Prostate gland (tissue), 2 donors: Measurements from ENCODE around the gene ACYP1. TPM values are rescaled to one million over a fixed set of nuclear protein-coding genes. Genes with fewer than 3 reads are reported as not detected.

Source experiments
- DNase-seq: peaks from one replicate; pipeline ENCODE4 v3.0.0-alpha.2; 2019; ENCODE audit warnings: low spot score
- H3K27ac ChIP-seq, 2 donors: fragments of 200-600 bp; sonication (generic); 2 replicates each; pipeline ENCODE4 v1.5.1; 2017 to 2019
- H3K27me3 ChIP-seq: fragments of 200-600 bp; sonication (generic); replicated peaks from 2 replicates; pipeline ENCODE4 v1.5.1; 2019; ENCODE audit not compliant: insufficient read depth
- H3K36me3 ChIP-seq, 2 donors: fragments of 200-600 bp; sonication (generic); 1 replicate in 1 of 2; 2 replicates in 1 of 2; pipeline versions ENCODE4 v1.5.1 to v1.8.1; 2017 to 2019
- H3K4me1 ChIP-seq: fragments of 200-600 bp; sonication (generic); replicated peaks from 2 replicates; pipeline ENCODE4 v1.5.1; 2019
- H3K4me3 ChIP-seq, 2 donors: fragments of 200-600 bp; sonication (generic); 2 replicates each; pipeline ENCODE4 v1.5.1; 2017 to 2019
- H3K9me3 ChIP-seq: fragments of 200-600 bp; sonication (generic); 2 replicates; pipeline ENCODE4 v1.5.1; 2017
- POLR2A ChIP-seq: fragments of 450-650 bp; IDR thresholded peaks from one replicate; pipeline ENCODE4 v1.6.1; 2016; ENCODE audit warnings: antibody characterized with exemption, mild to moderate bottlenecking
- POLR2AphosphoS5 ChIP-seq: sonication (generic); formaldehyde crosslinking; IDR thresholded peaks from one replicate; pipeline ENCODE4 v1.6.1; 2017; ENCODE audit warnings: antibody characterized with exemption
- WGBS: methylation state at CpG from one replicate; pipeline ENCODE4 v1.1.5; 2018; 5-methylcytosine and 5-hydroxymethylcytosine counted together
- intact Hi-C: fragments of 100-400 bp; cut with DNase I; formaldehyde crosslinking; loops from one replicate; pipeline ENCODE4 v1.14.2; 2022
- total RNA-seq, 2 donors: library from RNA; depleted of rRNA; stranded (reverse); fragments of >200 nt; gene quantifications; one replicate each; pipeline ENCODE4 v1.1.0, GENCODE V29; 2016
- TF ChIP-seq, protein P1 (sequence below), 4 experiments: fragments of 200-600 bp in 2 of 4; fragments of 450-650 bp in 2 of 4; sonication (generic) in 2 of 4; IDR thresholded peaks; 1 replicate in 3 of 4; 2 replicates in 1 of 4; pipeline ENCODE4 v1.5.1; 2016 to 2019; ENCODE audit warnings: antibody characterized with exemption in 4 of 4, mild to moderate bottlenecking in 2 of 4, moderate library complexity in 2 of 4

Gene ACYP1
- total RNA-seq, 2 donors from 2014 or later = 11.2 to 14.3 TPM

DNA sequence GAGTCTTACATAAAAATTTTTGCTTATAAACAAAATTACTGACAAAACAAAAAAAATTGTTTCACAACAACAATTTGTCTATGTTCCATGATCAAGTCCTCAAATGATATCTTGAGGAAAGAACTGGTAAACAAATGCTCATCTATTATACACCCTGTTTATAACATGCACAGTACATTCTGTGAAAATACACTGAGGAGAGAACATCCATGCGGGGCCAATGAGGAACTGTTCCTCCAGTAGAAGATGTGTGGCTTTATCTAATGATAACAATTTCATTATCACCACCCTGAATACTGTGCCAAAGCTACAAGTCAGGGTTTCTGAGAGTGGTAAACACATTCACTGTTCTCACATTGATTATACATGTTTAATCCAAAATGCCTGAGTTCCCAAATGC is 23.3 kb downstream of the ACYP1 start:
- no peaks in the 10 kb centered on the region for H3K36me3 ChIP-seq
- no peak for DNase-seq
- no peak overlapping the region for H3K27ac ChIP-seq
- WGBS = 41% methylated on average over 1 of the region's 1 CpG
- H3K4me1 ChIP-seq = no peaks in the 10 kb centered on the region
- H3K27me3 ChIP-seq = no peaks in the 10 kb centered on the region
- intact Hi-C loops = no loop called here
- H3K9me3 ChIP-seq = no peaks in the 10 kb centered on the region
- no peak overlapping the region for H3K4me3 ChIP-seq
- TF ChIP-seq POLR2A (no peak), POLR2AphosphoS5 (no peak)
- TF ChIP-seq, protein P1, sequence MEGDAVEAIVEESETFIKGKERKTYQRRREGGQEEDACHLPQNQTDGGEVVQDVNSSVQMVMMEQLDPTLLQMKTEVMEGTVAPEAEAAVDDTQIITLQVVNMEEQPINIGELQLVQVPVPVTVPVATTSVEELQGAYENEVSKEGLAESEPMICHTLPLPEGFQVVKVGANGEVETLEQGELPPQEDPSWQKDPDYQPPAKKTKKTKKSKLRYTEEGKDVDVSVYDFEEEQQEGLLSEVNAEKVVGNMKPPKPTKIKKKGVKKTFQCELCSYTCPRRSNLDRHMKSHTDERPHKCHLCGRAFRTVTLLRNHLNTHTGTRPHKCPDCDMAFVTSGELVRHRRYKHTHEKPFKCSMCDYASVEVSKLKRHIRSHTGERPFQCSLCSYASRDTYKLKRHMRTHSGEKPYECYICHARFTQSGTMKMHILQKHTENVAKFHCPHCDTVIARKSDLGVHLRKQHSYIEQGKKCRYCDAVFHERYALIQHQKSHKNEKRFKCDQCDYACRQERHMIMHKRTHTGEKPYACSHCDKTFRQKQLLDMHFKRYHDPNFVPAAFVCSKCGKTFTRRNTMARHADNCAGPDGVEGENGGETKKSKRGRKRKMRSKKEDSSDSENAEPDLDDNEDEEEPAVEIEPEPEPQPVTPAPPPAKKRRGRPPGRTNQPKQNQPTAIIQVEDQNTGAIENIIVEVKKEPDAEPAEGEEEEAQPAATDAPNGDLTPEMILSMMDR (IDR thresholded peaks at IDR 0.05) = no peak

DNA sequence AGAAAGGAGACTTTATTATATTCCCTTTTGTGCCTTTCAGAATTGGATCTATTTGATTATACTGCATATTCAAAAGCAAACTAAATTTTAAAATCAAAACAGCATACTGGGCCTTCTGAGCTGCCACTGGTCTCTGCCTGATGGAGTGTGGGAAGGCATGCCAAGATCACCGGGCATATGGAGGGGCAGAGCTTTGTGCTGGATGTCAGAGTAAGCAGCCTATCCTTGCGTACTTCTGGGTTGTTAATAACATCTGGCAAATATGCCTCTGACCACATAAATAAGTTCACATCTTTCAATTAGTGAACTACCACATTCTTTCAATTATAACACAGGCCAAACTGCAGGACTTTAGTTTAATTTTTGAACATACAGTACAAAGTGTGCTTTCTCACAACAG is 30.9 kb downstream of the ACYP1 start:
- TF ChIP-seq POLR2A = no peak
- TF ChIP-seq, protein P1 (IDR thresholded peaks at IDR 0.05) = no peak
- TF ChIP-seq POLR2AphosphoS5 = no peak
- H3K27ac ChIP-seq = no peak overlapping the region
- intact Hi-C loops = no loop called here
- no peaks in the 10 kb centered on the region for H3K36me3 ChIP-seq
- H3K9me3 ChIP-seq = no peaks in the 10 kb centered on the region
- H3K4me3 ChIP-seq = no peak overlapping the region
- DNase-seq = no peak
- no peaks in the 10 kb centered on the region for H3K27me3 ChIP-seq
- no peaks in the 10 kb centered on the region for H3K4me1 ChIP-seq
- 89% methylated on average over 2 of the region's 2 CpGs for WGBS

DNA sequence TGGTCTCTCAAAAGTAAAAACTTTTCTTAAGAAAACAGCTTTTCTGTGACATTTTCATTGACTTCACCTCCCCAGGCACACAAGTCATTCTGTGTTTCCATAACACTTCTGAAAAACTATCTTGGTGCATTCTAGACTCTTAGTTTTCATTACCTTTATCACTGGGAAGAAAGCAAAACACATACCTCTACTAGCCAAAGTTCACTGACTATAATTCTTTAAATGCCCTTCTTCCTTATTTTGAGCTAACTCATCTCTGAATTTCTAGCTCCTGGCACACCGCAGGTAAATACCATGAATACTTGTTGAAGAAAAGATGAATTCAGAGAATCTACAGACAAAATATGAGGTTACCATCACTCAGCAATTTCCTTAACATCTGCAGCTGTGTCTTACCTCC is 33.7 kb downstream of the ACYP1 start:
- no peaks in the 10 kb centered on the region for H3K36me3 ChIP-seq
- WGBS = 0% methylated on average over 1 of the region's 1 CpG
- H3K4me1 ChIP-seq = no peaks in the 10 kb centered on the region
- H3K9me3 ChIP-seq = no peaks in the 10 kb centered on the region
- intact Hi-C loops = no loop called here
- no peak for TF ChIP-seq POLR2AphosphoS5
- TF ChIP-seq POLR2A = no peak
- H3K27ac ChIP-seq = no peak overlapping the region
- no peaks in the 10 kb centered on the region for H3K27me3 ChIP-seq
- no peak overlapping the region for H3K4me3 ChIP-seq
- no peak for DNase-seq

DNA sequence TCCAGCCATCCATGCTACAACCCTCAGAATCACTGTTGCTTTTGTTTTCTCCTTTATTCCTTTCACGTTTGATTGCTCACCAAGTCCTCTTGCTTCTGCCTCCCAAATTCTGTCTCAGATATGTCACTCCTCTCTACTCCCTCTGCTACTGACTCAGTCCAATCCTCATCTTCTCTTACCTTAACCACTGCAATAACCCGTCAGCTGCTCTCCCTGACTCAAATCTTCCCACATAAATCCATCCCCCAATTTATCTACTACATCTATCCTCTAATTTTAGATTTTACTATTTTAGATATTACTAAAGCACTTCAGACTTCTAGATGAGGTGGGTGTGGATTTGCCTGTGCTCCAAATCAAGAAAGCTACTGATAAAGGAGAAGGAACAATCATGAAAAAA is 37.9 kb downstream of the ACYP1 start:
- Histone ChIP-seq H3K27ac (no peak overlapping the region), H3K36me3 (peaks cover 0 to 2% of the 10 kb centered on the region in 2 donors), H3K9me3 (no peaks in the 10 kb centered on the region), H3K4me3 (no peak overlapping the region), H3K27me3 (no peaks in the 10 kb centered on the region), H3K4me1 (no peaks in the 10 kb centered on the region)
- 94% methylated on average over 2 of the region's 2 CpGs for WGBS
- no peak for DNase-seq
- TF ChIP-seq POLR2AphosphoS5 (no peak), POLR2A (no peak)
- TF ChIP-seq, protein P1 (IDR thresholded peaks at IDR 0.05) = no peak
- intact Hi-C loops = no loop called here

DNA sequence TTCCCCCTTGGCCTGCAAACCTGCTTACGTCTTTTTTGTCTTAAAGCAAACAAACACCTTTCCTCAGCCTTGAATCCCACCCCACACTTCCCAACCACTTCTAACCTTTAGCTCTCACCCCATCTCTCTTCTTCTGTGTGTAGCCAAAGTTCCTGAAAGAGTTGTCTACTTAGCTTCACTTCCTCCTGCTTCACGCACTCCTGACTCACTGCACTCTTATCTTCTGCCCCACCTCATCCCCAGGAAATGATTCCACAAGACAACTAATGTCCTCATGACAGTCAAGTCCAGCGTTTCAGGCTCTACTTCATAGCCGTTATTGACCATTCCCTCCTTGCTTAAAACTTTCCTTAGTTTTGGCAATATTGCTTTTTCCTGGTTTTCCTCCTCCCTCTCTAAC is 38.7 kb downstream of the ACYP1 start:
- 72% methylated on average over 4 of the region's 4 CpGs for WGBS
- H3K27ac ChIP-seq = no peak overlapping the region
- no peaks in the 10 kb centered on the region for H3K9me3 ChIP-seq
- no peak for DNase-seq
- no peak for TF ChIP-seq POLR2A
- no peak for TF ChIP-seq POLR2AphosphoS5
- TF ChIP-seq, protein P1 (IDR thresholded peaks at IDR 0.05) = no peak
- peaks cover 0 to 2% of the 10 kb centered on the region in 2 donors for H3K36me3 ChIP-seq
- H3K27me3 ChIP-seq = no peaks in the 10 kb centered on the region
- H3K4me3 ChIP-seq = no peak overlapping the region
- H3K4me1 ChIP-seq = no peaks in the 10 kb centered on the region
- intact Hi-C loops = no loop called here
